Measurements from ENCODE around the gene ITIH3.

ITIH3 gene

DNA sequence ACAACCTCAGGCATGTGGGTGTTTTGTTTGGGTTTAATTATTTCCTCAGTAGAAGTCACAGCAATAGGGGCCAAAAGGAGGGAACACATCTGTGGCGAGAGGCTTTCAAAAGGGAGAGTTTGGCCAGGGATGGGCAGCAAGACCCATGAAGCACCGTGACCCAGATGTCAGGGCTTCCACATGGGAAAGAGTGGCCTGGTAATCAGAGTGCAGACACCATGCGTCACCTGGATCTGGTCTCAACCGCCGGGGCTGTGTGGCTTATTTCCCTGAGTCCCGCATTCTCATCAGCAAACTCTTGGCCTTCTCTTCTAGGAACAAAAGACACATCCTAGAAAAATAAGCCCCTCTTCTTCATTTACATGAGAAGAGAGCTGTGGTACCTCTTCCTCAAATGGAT lies 52.6 kb downstream of the ITIH3 start:
- TF ChIP-seq, protein P1, sequence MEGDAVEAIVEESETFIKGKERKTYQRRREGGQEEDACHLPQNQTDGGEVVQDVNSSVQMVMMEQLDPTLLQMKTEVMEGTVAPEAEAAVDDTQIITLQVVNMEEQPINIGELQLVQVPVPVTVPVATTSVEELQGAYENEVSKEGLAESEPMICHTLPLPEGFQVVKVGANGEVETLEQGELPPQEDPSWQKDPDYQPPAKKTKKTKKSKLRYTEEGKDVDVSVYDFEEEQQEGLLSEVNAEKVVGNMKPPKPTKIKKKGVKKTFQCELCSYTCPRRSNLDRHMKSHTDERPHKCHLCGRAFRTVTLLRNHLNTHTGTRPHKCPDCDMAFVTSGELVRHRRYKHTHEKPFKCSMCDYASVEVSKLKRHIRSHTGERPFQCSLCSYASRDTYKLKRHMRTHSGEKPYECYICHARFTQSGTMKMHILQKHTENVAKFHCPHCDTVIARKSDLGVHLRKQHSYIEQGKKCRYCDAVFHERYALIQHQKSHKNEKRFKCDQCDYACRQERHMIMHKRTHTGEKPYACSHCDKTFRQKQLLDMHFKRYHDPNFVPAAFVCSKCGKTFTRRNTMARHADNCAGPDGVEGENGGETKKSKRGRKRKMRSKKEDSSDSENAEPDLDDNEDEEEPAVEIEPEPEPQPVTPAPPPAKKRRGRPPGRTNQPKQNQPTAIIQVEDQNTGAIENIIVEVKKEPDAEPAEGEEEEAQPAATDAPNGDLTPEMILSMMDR (conservative IDR thresholded peaks at IDR 0.05), result no peak
- no peak for TF ChIP-seq ZFX (IDR thresholded peaks at IDR 0.05)
- H3K27ac ChIP-seq, result no peak overlapping the region

DNA sequence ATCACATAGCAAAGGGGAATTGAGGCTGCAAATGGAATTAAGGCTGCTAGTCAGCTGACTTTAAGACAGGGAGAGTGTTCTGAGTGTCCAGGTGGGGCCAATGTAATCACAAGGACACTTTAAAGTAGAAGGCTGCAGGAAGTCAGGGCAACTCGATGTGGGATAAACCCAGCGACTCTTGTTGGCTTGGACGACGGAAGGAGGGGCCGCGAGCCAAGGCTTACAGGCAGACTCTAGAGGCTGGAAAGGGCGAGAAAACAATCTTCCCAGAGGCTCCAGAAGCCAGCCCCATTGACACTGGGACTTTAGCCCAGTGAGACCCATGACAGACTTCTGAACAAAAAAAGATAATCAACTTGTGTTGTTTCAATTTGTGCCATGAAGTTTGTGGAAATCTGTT lies 53.1 kb downstream of the ITIH3 start:
- TF ChIP-seq, protein P1 (conservative IDR thresholded peaks at IDR 0.05), result no peak
- no peak for TF ChIP-seq ZFX (IDR thresholded peaks at IDR 0.05)
- no peak overlapping the region for H3K27ac ChIP-seq

DNA sequence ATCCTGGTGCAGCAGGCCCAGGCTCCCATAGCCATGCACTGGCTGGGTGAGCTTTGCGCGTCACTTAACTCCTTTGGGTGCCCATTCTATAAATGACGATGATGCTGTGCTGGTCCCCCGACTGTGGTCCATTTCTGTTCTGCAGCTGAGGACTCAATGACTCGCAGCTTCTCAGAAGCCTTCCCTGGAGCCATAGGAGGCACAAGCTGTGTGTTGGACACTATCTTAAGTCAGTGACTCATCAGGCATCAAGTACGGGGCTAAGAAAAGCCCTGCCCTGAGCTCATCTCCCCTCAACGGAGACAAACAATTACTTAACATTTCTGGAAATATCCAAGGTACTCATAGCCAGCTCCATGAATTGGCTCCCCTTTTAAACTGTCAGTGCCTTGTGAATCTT lies 54.0 kb downstream of the ITIH3 start:
- no peak overlapping the region for H3K27ac ChIP-seq
- TF ChIP-seq, protein P1 (conservative IDR thresholded peaks at IDR 0.05), result no peak
- TF ChIP-seq ZFX (IDR thresholded peaks at IDR 0.05), result no peak

DNA sequence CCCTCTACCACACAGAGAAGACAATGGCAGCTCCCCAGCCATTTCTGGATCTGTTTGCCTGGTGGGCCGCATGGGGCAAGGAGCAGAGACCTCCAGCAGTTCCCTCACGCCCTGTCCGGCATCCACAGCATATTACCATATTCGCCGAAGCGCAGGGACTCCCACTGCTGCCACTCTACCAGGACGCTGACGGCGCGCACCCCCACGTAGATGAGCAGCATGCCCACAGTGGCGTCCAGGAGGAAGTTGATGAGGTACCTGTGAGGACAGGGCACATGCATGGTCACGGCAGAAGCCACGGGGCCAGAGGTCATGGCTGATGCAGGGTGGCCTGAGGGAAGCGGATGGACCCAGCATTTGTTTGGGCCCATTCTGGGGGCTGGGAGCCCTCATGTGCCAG lies 55.1 kb downstream of the ITIH3 start:
- no peak overlapping the region for H3K27ac ChIP-seq
- TF ChIP-seq ZFX (IDR thresholded peaks at IDR 0.05), result no peak
- TF ChIP-seq, protein P1 (conservative IDR thresholded peaks at IDR 0.05), result no peak

DNA sequence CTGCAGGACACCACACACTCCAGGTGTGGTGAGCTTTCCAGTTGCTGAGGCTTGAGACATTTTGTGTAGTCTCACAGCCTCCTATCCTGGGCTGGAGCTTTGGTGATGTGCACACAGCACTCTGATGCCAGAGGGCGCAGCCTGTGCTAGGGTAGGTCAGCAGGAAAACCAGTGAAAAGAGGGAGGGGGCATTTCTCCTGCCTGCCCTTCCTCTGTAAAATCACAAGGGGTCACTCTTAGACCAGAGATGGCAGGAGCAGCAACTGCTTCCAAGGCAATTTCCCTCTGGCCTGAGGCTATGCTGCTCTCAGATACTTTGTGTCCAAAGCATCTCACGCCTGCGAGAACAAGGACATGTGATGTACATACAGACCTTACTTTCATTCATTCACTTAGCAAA lies 56.8 kb downstream of the ITIH3 start:
- TF ChIP-seq ZFX (IDR thresholded peaks at IDR 0.05), result no peak
- TF ChIP-seq, protein P1 (conservative IDR thresholded peaks at IDR 0.05), result peak; percentile 72
- H3K27ac ChIP-seq, result no peak overlapping the region

DNA sequence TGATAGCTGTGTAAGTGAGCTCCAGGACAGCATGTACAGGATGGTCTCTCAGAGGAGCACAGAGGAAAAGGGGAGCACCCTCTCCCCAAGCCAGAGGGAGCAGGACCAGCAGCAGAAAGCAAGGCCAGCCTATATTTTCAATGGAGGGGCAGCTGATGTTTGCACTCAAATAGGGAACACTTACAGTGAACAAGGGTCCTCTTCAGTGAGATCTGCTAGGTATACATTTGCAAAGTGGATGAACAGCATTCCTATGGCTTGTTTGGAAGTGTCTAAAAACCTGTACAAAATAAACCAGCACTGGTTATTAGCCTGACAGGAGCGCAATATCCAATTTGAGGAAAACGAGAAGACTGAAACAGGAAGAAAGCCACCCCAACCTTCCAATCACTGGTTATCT lies 57.8 kb downstream of the ITIH3 start:
- TF ChIP-seq ZFX (IDR thresholded peaks at IDR 0.05), result no peak
- TF ChIP-seq, protein P1 (conservative IDR thresholded peaks at IDR 0.05), result no peak
- no peak overlapping the region for H3K27ac ChIP-seq

DNA sequence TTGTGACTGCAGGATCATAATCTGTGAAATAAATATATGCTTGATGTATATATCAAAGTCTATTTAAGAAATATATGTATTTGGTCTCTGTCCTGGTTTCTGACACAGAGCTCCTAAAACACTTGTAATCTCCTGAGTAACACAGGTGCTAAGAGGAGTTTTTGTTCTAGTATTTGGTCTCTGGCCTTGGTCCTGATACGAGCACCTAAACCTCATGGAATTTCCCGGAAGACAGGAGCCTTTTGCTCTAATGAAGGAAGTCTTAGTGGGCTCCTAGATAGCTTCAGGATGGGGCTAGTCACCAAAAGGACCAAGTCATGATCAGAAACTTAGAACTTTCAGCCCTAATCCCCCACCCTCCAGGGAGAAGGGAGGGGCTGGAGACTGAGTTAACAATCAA lies 59.4 kb downstream of the ITIH3 start:
- TF ChIP-seq ZFX (IDR thresholded peaks at IDR 0.05), result no peak
- TF ChIP-seq, protein P1 (conservative IDR thresholded peaks at IDR 0.05), result no peak
- H3K27ac ChIP-seq, result no peak overlapping the region

All from C4-2B (cell line).